Measurements from ENCODE around the gene ITGB3. TPM values are rescaled to one million over a fixed set of nuclear protein-coding genes. Genes with fewer than 3 reads are reported as not detected.
A peak's percentile ranks its signal among the peaks of the same experiment; 100 is the strongest.

ITGB3 gene
- 10 to 100 TPM in 3 of 4 donors, 1 to 10 TPM in 1; 7.4 to 28.7 (median 23.5) TPM for total RNA-seq

- peak within 1 kb of the TSS; percentile 74 to 91 for H3K27ac ChIP-seq
- no peaks in the 10 kb centered on the region for H3K4me1 ChIP-seq
- intact Hi-C loops (cut with DNase I; ENCODE audit: low total_unique reads) = no loop called here
- no peaks in the 10 kb centered on the region for H3K27me3 ChIP-seq
- peak; percentile 80 to 83 for DNase-seq
- H3K36me3 ChIP-seq = no peaks in the 10 kb centered on the region
- TF ChIP-seq, protein P1, sequence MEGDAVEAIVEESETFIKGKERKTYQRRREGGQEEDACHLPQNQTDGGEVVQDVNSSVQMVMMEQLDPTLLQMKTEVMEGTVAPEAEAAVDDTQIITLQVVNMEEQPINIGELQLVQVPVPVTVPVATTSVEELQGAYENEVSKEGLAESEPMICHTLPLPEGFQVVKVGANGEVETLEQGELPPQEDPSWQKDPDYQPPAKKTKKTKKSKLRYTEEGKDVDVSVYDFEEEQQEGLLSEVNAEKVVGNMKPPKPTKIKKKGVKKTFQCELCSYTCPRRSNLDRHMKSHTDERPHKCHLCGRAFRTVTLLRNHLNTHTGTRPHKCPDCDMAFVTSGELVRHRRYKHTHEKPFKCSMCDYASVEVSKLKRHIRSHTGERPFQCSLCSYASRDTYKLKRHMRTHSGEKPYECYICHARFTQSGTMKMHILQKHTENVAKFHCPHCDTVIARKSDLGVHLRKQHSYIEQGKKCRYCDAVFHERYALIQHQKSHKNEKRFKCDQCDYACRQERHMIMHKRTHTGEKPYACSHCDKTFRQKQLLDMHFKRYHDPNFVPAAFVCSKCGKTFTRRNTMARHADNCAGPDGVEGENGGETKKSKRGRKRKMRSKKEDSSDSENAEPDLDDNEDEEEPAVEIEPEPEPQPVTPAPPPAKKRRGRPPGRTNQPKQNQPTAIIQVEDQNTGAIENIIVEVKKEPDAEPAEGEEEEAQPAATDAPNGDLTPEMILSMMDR (IDR thresholded peaks at IDR 0.05) = peak; percentile 24 to 74 (median 58)
- peak; percentile 29 to 85 for TF ChIP-seq POLR2A (IDR thresholded peaks at IDR 0.05)
- peak within 1 kb of the TSS; percentile 42 to 72 for H3K4me3 ChIP-seq
- H3K9me3 ChIP-seq = no peaks in the 10 kb centered on the region
These were observed at the start of gene ITGB3 for GRCh38 chr17:47253541-47254402. Gene ITGB3 (plus strand): TSS chr17:47253827. CDS start chr17:47253862, 35 bp downstream.

GRCh38 chr17:47203984-47204721 is 49.5 kb upstream of the ITGB3 start:
- Histone ChIP-seq H3K4me3 (no peak overlapping the region), H3K4me1 (no peaks in the 10 kb centered on the region), H3K27ac (peak overlapping the region; percentile 49 to 75), H3K9me3 (no peaks in the 10 kb centered on the region), H3K36me3 (no peaks in the 10 kb centered on the region), H3K27me3 (no peaks in the 10 kb centered on the region)
- DNase-seq = no peak
- TF ChIP-seq, protein P1 (IDR thresholded peaks at IDR 0.05) = no peak
- TF ChIP-seq POLR2A (IDR thresholded peaks at IDR 0.05) = no peak
- intact Hi-C loops (cut with DNase I; ENCODE audit: low total_unique reads) = no loop called here

DNA sequence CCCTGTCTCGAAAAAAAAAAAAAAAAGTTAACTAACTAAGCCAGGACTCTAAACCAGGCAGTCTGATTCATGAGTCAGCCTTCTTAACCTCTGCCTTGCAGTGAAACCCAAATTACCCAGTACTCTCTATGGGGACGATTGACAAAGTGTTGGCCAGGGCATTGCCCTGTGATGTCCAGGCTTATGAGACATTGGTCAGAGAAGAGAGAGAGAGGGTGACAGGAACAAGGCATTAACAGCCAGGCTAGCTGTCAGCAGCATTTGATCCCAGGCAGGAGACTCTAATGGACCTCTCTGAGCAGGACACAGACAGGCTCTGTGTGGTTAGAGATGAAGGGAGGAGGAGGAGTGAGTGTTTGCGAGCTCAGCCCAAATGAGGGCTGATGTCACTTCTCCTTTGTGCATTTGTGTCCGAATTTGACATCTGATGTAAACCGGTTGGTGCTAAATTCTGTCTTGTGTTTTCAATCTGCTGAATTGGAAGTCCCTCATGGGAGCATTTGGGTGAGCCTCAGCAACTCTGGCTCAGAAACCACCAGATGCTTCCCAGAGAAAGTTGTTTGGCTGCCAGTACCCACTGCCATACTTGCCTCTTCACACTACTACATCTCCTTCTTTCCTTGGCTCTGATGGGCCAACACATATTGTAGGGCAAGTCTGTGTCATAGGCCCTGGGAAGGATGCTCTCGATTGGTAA is 48.8 kb upstream of the ITGB3 start:
- H3K4me1 ChIP-seq = no peaks in the 10 kb centered on the region
- TF ChIP-seq, protein P1 (IDR thresholded peaks at IDR 0.05) = no peak
- no peak for TF ChIP-seq POLR2A (IDR thresholded peaks at IDR 0.05)
- H3K9me3 ChIP-seq = no peaks in the 10 kb centered on the region
- intact Hi-C loops (cut with DNase I; ENCODE audit: low total_unique reads) = no loop called here
- no peaks in the 10 kb centered on the region for H3K36me3 ChIP-seq
- peak overlapping the region; percentile 49 to 75 for H3K27ac ChIP-seq
- DNase-seq = no peak
- H3K27me3 ChIP-seq = no peaks in the 10 kb centered on the region
- no peak overlapping the region for H3K4me3 ChIP-seq

DNA sequence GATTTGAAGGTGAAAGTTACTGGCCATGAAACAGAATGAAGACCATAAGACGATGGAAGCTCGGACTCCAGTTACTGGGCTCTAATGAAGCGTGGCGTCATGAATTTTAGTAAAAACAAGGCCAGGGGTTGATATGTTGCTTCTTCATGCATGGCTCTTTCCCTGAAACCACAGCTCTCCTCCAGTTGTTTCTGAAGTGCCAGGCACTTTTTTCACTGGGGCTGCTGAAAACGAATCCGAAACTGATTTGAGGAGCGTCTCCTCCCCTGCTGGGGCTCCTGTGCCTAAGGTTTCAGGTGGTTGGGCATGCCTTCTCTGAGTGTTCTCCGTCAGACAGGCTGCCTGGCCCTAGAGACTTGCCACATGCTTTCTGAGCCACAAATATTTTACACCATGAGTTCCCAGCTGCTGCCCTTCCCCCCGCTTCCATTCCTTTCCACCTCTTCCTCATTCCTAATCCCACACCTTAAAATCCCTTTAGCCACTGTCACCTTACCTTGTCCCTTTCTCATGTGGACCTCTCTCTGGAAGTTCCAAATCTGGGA is 48.1 kb upstream of the ITGB3 start:
- TF ChIP-seq POLR2A (IDR thresholded peaks at IDR 0.05) = no peak
- H3K36me3 ChIP-seq = no peaks in the 10 kb centered on the region
- DNase-seq = peak in 1 of 2 donors; percentile 46
- no peak overlapping the region for H3K4me3 ChIP-seq
- H3K4me1 ChIP-seq = no peaks in the 10 kb centered on the region
- no peaks in the 10 kb centered on the region for H3K27me3 ChIP-seq
- H3K9me3 ChIP-seq = no peaks in the 10 kb centered on the region
- H3K27ac ChIP-seq = peak overlapping the region; percentile 49 to 75
- intact Hi-C loops (cut with DNase I; ENCODE audit: low total_unique reads) = no loop called here

Data from uterus (tissue), 4 donors.